ENCODE results near the gene KANK2.

Gene KANK2

GRCh38 chr19:11234486-11235075, 37.2 kb upstream of the KANK2 start:
- no peaks in the 10 kb centered on the region for H3K27me3 ChIP-seq (ENCODE audit: insufficient read depth, poor library complexity, severe bottlenecking)
- DNase-seq (ENCODE audit: low read depth in 1 of 2, low spot score in 1 of 2) = no peak
- no peak overlapping the region for H3K27ac ChIP-seq (replicated peaks)
- TF ChIP-seq GABPA (IDR thresholded peaks at IDR 0.05; ENCODE audit: low read depth) (no peak), POLR2AphosphoS5 (IDR thresholded peaks at IDR 0.05; ENCODE audit: low read depth) (no peak), SPI1 (IDR thresholded peaks at IDR 0.05; ENCODE audit: borderline replicate concordance, low read depth) (no peak), CTCF (IDR thresholded peaks at IDR 0.05; ENCODE audit: insufficient read depth, low read length) (no peak)
- TF ChIP-seq, protein P1, sequence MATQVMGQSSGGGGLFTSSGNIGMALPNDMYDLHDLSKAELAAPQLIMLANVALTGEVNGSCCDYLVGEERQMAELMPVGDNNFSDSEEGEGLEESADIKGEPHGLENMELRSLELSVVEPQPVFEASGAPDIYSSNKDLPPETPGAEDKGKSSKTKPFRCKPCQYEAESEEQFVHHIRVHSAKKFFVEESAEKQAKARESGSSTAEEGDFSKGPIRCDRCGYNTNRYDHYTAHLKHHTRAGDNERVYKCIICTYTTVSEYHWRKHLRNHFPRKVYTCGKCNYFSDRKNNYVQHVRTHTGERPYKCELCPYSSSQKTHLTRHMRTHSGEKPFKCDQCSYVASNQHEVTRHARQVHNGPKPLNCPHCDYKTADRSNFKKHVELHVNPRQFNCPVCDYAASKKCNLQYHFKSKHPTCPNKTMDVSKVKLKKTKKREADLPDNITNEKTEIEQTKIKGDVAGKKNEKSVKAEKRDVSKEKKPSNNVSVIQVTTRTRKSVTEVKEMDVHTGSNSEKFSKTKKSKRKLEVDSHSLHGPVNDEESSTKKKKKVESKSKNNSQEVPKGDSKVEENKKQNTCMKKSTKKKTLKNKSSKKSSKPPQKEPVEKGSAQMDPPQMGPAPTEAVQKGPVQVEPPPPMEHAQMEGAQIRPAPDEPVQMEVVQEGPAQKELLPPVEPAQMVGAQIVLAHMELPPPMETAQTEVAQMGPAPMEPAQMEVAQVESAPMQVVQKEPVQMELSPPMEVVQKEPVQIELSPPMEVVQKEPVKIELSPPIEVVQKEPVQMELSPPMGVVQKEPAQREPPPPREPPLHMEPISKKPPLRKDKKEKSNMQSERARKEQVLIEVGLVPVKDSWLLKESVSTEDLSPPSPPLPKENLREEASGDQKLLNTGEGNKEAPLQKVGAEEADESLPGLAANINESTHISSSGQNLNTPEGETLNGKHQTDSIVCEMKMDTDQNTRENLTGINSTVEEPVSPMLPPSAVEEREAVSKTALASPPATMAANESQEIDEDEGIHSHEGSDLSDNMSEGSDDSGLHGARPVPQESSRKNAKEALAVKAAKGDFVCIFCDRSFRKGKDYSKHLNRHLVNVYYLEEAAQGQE (IDR thresholded peaks at IDR 0.05; ENCODE audit: insufficient replicate concordance, low read depth) = no peak
- H3K4me3 ChIP-seq (replicated peaks; ENCODE audit: insufficient read depth, low read length) = no peak overlapping the region

- Histone ChIP-seq H3K4me3 (replicated peaks; ENCODE audit: insufficient read depth, low read length) (no peak overlapping the region), H3K27ac (replicated peaks) (no peak overlapping the region), H3K27me3 (ENCODE audit: insufficient read depth, poor library complexity, severe bottlenecking) (no peaks in the 10 kb centered on the region)
- DNase-seq (ENCODE audit: low read depth in 1 of 2, low spot score in 1 of 2) = no peak
- no peak for TF ChIP-seq SPI1 (IDR thresholded peaks at IDR 0.05; ENCODE audit: borderline replicate concordance, low read depth)
- TF ChIP-seq CTCF (IDR thresholded peaks at IDR 0.05; ENCODE audit: insufficient read depth, low read length) = no peak
- TF ChIP-seq, protein P1 (IDR thresholded peaks at IDR 0.05; ENCODE audit: insufficient replicate concordance, low read depth) = no peak
- TF ChIP-seq GABPA (IDR thresholded peaks at IDR 0.05; ENCODE audit: low read depth) = no peak
- TF ChIP-seq POLR2AphosphoS5 (IDR thresholded peaks at IDR 0.05; ENCODE audit: low read depth) = no peak
These were observed 35.7 kb upstream of the KANK2 start for GRCh38 chr19:11233073-11233472.

DNA sequence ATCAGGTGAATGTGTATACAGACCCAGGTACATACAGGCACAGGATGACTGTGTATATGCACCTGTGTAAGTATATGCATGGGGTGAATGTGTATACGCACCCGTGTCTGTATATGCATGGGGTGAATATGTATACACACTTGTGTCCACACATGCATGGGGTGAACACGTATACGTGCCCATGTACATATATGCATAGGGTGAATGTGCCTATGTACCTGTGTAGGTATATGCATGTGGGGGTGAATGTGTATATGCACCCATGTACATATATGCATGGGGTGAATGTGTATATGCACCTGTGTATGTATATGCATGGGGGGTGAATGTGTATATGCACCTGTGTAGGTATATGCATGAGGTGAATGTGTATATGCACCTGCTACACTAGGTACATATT, 35.2 kb upstream of the KANK2 start:
- no peak overlapping the region for H3K4me3 ChIP-seq (replicated peaks; ENCODE audit: insufficient read depth, low read length)
- no peaks in the 10 kb centered on the region for H3K27me3 ChIP-seq (ENCODE audit: insufficient read depth, poor library complexity, severe bottlenecking)
- TF ChIP-seq POLR2AphosphoS5 (IDR thresholded peaks at IDR 0.05; ENCODE audit: low read depth) = no peak
- TF ChIP-seq GABPA (IDR thresholded peaks at IDR 0.05; ENCODE audit: low read depth) = no peak
- no peak for TF ChIP-seq CTCF (IDR thresholded peaks at IDR 0.05; ENCODE audit: insufficient read depth, low read length)
- TF ChIP-seq, protein P1 (IDR thresholded peaks at IDR 0.05; ENCODE audit: insufficient replicate concordance, low read depth) = no peak
- TF ChIP-seq SPI1 (IDR thresholded peaks at IDR 0.05; ENCODE audit: borderline replicate concordance, low read depth) = no peak
- H3K27ac ChIP-seq (replicated peaks) = no peak overlapping the region
- DNase-seq (ENCODE audit: low read depth in 1 of 2, low spot score in 1 of 2) = no peak
